Ovary (tissue), 9 donors: ENCODE measurements around the gene CTBP2. TPM values are rescaled to one million over a fixed set of nuclear protein-coding genes. Genes with fewer than 3 reads are reported as not detected.

Source experiments
- DNase-seq, 5 donors: peaks; one replicate each; pipeline ENCODE4 v3.0.0-alpha.2; 2019 to 2020
- H3K27ac ChIP-seq, 2 donors: fragments of 200-600 bp; one replicate each; pipeline versions ENCODE4 v1.5.1 to v1.8.0; 2019 to 2022
- H3K27me3 ChIP-seq: fragments of 200-600 bp; one replicate; pipeline ENCODE4 v1.8.0; 2022
- H3K36me3 ChIP-seq: fragments of 200-600 bp; sonication (generic); one replicate; pipeline ENCODE4 v1.5.1; 2019
- H3K4me1 ChIP-seq: one replicate; pipeline ENCODE4 v1.8.1; 2013; ENCODE audit warnings: mild to moderate bottlenecking, moderate library complexity; ENCODE audit not compliant: insufficient read depth
- H3K4me3 ChIP-seq: fragments of 200-600 bp; sonication (generic); one replicate; pipeline ENCODE4 v1.5.1; 2017
- H3K9me3 ChIP-seq, 2 donors: fragments of 200-600 bp in 1 of 2; sonication (generic) in 1 of 2; one replicate each; pipeline versions ENCODE4 v1.5.1 to v1.8.1; 2013 to 2019; ENCODE audit warnings: mild to moderate bottlenecking in 1 of 2, moderate library complexity in 1 of 2
- EP300 ChIP-seq: sonication (generic); formaldehyde crosslinking; IDR thresholded peaks from one replicate; pipeline ENCODE4 v1.6.1; 2017; ENCODE audit warnings: antibody characterized with exemption
- POLR2A ChIP-seq: fragments of 450-650 bp; IDR thresholded peaks from one replicate; pipeline ENCODE4 v1.6.1; 2017; ENCODE audit warnings: antibody characterized with exemption, mild to moderate bottlenecking, moderate library complexity
- WGBS, 3 donors: extraction: QIAGEN DNeasy Blood & Tissue Kit in 1 of 3; methylation state at CpG; one replicate each; pipeline versions ENCODE4 v1.1.5 to v1.1.7; 2013 to 2017; 5-methylcytosine and 5-hydroxymethylcytosine counted together
- intact Hi-C, 4 donors: fragments of 100-400 bp; cut with DNase I; formaldehyde crosslinking; loops; one replicate each; pipeline versions ENCODE4 v1.11.0 to v1.15.1; 2022 to 2023
- polyA plus RNA-seq, 2 donors: library from polyadenylated mRNA; stranded (reverse); fragments of 200-250 nt in 1 of 2; fragments of 350-450 nt in 1 of 2; fragmentation: Illumina TruSeq in 1 of 2; extraction: RNeasy Lipid Tissue Mini Kit (QIAGEN cat#74804) in 1 of 2; gene quantifications; one replicate each; pipeline ENCODE4 v1.2.3, GENCODE V29; 2013 to 2014
- total RNA-seq, 7 donors: library from RNA; depleted of rRNA in 2 of 7; stranded (reverse); fragments of >200 nt in 2 of 7; fragmentation: NEBNext Ultra II Directional in 3 of 7; extraction: Animal tissue kit (Norgen Biotek cat#: 25700) in 3 of 7; gene quantifications; one replicate each; pipeline versions ENCODE4 v1.1.0 to v1.2.4, GENCODE V29; 2016 to 2023
- TF ChIP-seq, protein P1 (sequence below), 3 donors: fragments of 450-650 bp in 2 of 3; fragments of 200-600 bp in 1 of 3; IDR thresholded peaks; one replicate each; pipeline versions ENCODE4 v1.5.1 to v1.8.0; 2016 to 2022; ENCODE audit warnings: antibody characterized with exemption in 3 of 3, mild to moderate bottlenecking in 1 of 3
- donor health status: DM: no; HTN: no; CAD: no; lungs with moderate emphysema.
- donor health status: DM: no; HTN: no; CAD: no.
- donor health status: Bipolar disorder and iron deficiency.
- donor health status: DM: yes; HTN: yes; CAD: no.
- donor health status: DM: no; HTN: no; CAD: no.
- donor health status: DM: yes; HTN: yes; CAD: no.

Gene CTBP2
- total and polyA plus RNA-seq, 9 donors: 25.3 to 107 (median 69.5) TPM

DNA sequence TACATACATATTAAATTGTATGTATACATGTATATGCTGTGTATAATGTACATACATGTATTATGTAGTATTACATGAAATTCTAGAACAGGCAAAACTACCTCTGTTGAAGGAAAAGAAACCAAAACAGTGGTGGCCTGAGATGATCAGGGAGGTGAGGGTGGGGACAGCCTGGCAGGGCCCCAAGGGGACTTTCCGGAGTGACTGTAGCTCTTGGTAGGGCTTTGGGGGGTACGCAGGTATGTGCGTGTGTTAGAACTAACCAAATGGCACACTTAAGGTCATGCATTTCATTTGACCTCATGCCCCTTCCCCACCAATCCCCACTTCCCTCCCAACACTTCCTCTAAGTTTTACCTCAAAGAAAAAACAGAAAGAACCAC, 31.3 kb downstream of the CTBP2 start:
- Histone ChIP-seq H3K4me1 (peaks cover 26% of the 10 kb centered on the region), H3K4me3 (no peak overlapping the region), H3K27me3 (no peaks in the 10 kb centered on the region), H3K9me3 (no peaks in the 10 kb centered on the region), H3K36me3 (no peaks in the 10 kb centered on the region), H3K27ac (no peak overlapping the region)
- DNase-seq: peak in 1 of 5 donors; percentile 11
- intact Hi-C loops: no loop called here
- no peak for TF ChIP-seq EP300
- TF ChIP-seq, protein P1, sequence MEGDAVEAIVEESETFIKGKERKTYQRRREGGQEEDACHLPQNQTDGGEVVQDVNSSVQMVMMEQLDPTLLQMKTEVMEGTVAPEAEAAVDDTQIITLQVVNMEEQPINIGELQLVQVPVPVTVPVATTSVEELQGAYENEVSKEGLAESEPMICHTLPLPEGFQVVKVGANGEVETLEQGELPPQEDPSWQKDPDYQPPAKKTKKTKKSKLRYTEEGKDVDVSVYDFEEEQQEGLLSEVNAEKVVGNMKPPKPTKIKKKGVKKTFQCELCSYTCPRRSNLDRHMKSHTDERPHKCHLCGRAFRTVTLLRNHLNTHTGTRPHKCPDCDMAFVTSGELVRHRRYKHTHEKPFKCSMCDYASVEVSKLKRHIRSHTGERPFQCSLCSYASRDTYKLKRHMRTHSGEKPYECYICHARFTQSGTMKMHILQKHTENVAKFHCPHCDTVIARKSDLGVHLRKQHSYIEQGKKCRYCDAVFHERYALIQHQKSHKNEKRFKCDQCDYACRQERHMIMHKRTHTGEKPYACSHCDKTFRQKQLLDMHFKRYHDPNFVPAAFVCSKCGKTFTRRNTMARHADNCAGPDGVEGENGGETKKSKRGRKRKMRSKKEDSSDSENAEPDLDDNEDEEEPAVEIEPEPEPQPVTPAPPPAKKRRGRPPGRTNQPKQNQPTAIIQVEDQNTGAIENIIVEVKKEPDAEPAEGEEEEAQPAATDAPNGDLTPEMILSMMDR (IDR thresholded peaks at IDR 0.05): no peak
- TF ChIP-seq POLR2A: no peak
- 76 to 96% (median 84%) methylated on average over 3 of the region's 3 CpGs for WGBS, 3 donors

DNA sequence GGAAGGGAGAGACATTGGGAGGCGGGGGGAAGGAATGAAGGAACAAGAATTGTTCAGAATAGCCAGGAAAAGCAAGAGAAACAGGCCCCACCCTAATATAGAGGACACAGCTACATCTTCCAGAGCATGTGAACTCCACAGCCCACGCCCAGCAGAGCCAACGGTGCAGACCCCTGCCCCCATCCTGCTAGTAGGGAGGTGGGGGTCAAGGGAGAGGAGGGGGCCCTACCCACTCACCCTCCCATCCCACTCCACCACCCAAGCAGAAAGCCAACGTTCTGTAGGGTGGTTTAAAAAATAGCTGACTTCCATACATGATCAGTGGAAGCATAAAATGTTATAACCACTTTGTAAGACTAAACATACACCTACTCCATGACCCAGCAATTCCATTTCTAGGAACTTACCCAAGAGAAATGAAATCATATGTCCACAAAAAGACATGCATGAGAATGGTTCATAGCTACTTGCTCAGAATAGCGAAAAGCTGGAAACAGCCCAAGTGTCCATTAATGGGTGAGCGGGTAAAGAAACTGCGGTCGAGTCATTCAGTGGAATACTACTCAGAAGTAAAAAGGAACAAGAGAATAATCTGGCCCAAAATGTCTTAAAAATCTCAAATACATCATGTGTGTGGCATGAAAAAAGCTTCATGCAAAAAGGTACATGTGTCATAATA, 31.8 kb downstream of the CTBP2 start:
- no peak overlapping the region for H3K4me3 ChIP-seq
- H3K27me3 ChIP-seq: no peaks in the 10 kb centered on the region
- DNase-seq: peak in 1 of 5 donors; percentile 16
- H3K36me3 ChIP-seq: no peaks in the 10 kb centered on the region
- intact Hi-C loops: no loop called here
- no peaks in the 10 kb centered on the region for H3K9me3 ChIP-seq
- 75 to 79% (median 77%) methylated on average over 8 of the region's 8 CpGs for WGBS, 3 donors
- TF ChIP-seq POLR2A (no peak), EP300 (no peak)
- TF ChIP-seq, protein P1 (IDR thresholded peaks at IDR 0.05): no peak
- peaks cover 30% of the 10 kb centered on the region for H3K4me1 ChIP-seq
- H3K27ac ChIP-seq: no peak overlapping the region

DNA sequence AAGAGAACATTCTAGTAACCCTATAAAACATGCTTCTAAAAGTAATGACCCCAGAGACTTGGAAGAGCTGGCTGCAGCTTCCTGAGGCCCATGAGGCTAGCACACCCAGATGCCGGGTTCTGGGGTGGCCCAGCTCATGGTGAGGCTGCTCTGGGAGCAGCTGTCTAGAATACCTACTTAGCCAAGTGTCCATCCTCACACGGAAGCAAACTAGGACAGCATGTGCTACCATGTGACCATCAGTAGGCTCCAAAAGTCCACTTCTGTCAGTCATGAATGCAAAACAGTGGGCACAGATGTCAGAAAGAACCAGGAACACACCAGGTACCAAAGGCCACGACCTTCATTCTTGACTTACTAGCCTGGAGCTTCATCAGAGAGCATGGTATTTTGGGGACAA, 32.4 kb downstream of the CTBP2 start:
- no peak overlapping the region for H3K4me3 ChIP-seq
- WGBS, 3 donors: 81 to 90% (median 87%) methylated on average over 3 of the region's 3 CpGs
- peaks cover 32% of the 10 kb centered on the region for H3K4me1 ChIP-seq
- H3K27me3 ChIP-seq: no peaks in the 10 kb centered on the region
- no peaks in the 10 kb centered on the region for H3K36me3 ChIP-seq
- no peak overlapping the region for H3K27ac ChIP-seq
- TF ChIP-seq, protein P1 (IDR thresholded peaks at IDR 0.05): no peak
- no peak for TF ChIP-seq POLR2A
- no peak for TF ChIP-seq EP300
- no peaks in the 10 kb centered on the region for H3K9me3 ChIP-seq
- intact Hi-C loops: no loop called here
- DNase-seq: no peak

DNA sequence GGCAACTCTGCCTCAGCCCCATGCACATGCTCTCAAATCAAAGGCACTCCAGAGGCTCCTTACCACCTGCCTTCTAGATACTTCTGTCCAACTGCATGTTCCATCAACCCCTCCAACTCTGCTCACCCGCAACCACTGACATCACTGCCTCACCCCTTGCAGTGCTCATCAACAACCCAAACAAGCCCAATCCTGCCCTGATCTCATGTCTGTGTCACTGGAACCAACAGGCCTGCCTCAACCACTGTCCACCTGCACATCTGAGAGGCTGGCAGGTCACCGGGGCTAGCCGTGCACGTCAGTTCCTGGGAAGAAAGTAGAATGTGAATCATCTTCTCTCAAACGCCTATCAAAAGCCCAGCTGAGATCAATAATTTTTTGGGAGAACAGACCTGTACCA, 33.3 kb downstream of the CTBP2 start:
- 89 to 97% (median 96%) methylated on average over 5 of the region's 5 CpGs for WGBS, 3 donors
- Histone ChIP-seq H3K27me3 (no peaks in the 10 kb centered on the region), H3K9me3 (no peaks in the 10 kb centered on the region), H3K4me3 (no peak overlapping the region), H3K36me3 (no peaks in the 10 kb centered on the region), H3K27ac (no peak overlapping the region), H3K4me1 (peaks cover 30% of the 10 kb centered on the region)
- DNase-seq: no peak
- TF ChIP-seq, protein P1 (IDR thresholded peaks at IDR 0.05): no peak
- TF ChIP-seq EP300 (no peak), POLR2A (no peak)
- intact Hi-C loops: no loop called here
